B cell (primary cell): ENCODE results near the gene HGFAC.

Experiments used
- EZH2 ChIP-seq: IDR thresholded peaks from 2 replicates; pipeline ENCODE4 v1.6.1; 2012; ENCODE audit warnings: borderline replicate concordance, low read depth, mild to moderate bottlenecking, moderate library complexity, low read length; ENCODE audit not compliant: insufficient read depth, poor library complexity, severe bottlenecking
- TF ChIP-seq, protein P1 (sequence below): fragments of 200-600 bp; IDR thresholded peaks from one replicate; pipeline ENCODE4 v1.8.0; 2022; ENCODE audit warnings: antibody characterized with exemption, mild to moderate bottlenecking

DNA sequence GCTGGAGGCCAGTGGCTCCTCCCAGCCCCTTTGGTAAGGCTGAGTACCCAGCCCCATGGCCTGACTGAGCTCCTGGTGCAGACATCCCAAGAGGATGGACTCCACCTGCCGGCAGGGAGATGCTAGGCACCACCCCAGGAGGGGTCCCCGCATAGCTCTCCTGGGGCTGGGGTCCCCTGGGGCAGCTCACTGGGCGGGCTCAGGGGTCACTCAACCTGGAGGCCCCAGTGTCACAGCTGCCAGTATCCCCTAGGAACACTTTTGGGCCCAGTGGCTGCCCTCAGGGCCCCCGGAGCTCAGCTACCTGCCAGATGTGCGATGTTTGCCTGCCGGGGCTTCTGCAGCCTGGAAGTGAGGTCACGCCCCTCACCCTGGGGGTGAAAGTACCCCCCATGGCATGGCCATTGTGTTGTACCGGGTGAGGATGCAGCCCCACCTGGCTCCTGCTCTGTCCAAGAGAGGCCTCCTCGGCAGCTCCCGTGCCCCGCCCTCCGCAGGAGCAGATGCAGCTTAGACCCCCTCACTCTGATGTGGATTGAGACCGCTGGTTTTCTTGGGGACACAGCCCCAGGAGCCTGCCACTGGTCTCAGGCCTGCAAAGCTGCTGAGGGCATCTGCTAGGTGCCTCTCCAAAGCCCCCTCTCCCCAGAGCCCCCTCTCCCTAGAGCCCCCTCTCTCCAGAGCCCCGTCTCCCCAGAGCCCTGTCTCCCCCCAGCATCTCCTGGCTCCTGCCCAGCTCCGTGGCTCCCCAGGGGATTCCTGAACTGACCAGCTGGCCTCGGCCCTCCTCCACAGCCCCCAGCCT is 6.7 kb upstream of the HGFAC start:
- TF ChIP-seq, protein P1, sequence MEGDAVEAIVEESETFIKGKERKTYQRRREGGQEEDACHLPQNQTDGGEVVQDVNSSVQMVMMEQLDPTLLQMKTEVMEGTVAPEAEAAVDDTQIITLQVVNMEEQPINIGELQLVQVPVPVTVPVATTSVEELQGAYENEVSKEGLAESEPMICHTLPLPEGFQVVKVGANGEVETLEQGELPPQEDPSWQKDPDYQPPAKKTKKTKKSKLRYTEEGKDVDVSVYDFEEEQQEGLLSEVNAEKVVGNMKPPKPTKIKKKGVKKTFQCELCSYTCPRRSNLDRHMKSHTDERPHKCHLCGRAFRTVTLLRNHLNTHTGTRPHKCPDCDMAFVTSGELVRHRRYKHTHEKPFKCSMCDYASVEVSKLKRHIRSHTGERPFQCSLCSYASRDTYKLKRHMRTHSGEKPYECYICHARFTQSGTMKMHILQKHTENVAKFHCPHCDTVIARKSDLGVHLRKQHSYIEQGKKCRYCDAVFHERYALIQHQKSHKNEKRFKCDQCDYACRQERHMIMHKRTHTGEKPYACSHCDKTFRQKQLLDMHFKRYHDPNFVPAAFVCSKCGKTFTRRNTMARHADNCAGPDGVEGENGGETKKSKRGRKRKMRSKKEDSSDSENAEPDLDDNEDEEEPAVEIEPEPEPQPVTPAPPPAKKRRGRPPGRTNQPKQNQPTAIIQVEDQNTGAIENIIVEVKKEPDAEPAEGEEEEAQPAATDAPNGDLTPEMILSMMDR: no peak
- no peak for TF ChIP-seq EZH2
